ENCODE measurements around the gene ETFB.
"Not testable (repeated sequence)": the region's sequence is repeated elsewhere in the genome, so short reads cannot be mapped to it uniquely, and the experiment has no call there.

Gene ETFB

DNA sequence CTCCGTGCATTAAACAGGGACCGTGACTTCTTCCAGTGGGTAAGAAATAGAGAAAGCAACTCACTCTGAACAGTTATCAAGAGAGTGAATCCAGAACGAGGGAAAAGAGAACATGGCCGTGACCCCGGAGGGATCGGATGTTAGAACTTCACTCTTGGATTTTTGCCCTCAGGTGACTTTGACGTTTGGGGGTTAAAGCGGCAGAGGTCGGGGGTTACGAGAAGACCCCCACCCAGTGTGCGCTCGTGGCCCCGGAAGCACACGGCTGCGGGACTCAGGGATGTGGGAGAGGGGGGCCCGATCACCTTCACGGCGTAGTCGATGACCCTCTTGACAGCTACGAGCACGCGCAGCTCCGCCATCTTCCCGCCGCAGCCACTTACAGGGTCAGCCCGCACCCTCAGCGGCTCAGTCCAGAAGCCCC lies at the start of gene ETFB:
ETFB (minus strand) TSS at position 424 of the 424 bp plus-strand sequence; CDS start at position 362, 62 bp downstream.
- Mint-ChIP-seq H3K27ac (peak within 1 kb of the TSS; percentile 98), H3K27me3 (ENCODE audit: low read depth) (no peaks in the 10 kb centered on the region), H3K36me3 (ENCODE audit: low read depth) (peaks cover 3% of the 10 kb centered on the region), H3K4me3 (peak within 1 kb of the TSS; percentile 100), H3K9me3 (no peaks in the 10 kb centered on the region), H3K4me1 (ENCODE audit: low read depth) (peaks cover 55% of the 10 kb centered on the region)

DNA sequence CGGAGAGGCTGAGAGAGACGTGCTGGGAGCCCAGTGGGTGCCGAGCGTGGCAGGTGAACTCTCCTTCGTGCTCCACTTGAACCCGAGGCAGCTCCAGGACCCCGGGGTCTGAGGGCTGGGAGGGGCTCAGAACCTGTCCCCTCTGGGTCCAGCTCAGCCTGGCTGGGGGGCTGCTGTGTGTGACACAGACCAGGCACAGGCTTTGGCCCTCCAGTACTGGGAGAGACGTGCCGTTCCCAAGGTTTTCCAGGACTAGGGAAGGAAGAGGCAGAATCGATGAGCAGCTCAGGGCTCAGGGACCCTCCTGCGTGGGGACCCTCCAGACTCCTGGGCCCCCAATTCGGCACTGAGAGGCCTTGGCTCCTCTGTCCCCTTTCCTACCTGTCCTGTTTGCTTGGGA lies 49.0 kb upstream of the ETFB start:
- Mint-ChIP-seq H3K9me3 (no peaks in the 10 kb centered on the region), H3K4me1 (ENCODE audit: low read depth) (peaks cover 5% of the 10 kb centered on the region), H3K4me3 (no peak overlapping the region), H3K36me3 (ENCODE audit: low read depth) (no peaks in the 10 kb centered on the region), H3K27ac (no peak overlapping the region), H3K27me3 (ENCODE audit: low read depth) (peaks cover 10% of the 10 kb centered on the region)

DNA sequence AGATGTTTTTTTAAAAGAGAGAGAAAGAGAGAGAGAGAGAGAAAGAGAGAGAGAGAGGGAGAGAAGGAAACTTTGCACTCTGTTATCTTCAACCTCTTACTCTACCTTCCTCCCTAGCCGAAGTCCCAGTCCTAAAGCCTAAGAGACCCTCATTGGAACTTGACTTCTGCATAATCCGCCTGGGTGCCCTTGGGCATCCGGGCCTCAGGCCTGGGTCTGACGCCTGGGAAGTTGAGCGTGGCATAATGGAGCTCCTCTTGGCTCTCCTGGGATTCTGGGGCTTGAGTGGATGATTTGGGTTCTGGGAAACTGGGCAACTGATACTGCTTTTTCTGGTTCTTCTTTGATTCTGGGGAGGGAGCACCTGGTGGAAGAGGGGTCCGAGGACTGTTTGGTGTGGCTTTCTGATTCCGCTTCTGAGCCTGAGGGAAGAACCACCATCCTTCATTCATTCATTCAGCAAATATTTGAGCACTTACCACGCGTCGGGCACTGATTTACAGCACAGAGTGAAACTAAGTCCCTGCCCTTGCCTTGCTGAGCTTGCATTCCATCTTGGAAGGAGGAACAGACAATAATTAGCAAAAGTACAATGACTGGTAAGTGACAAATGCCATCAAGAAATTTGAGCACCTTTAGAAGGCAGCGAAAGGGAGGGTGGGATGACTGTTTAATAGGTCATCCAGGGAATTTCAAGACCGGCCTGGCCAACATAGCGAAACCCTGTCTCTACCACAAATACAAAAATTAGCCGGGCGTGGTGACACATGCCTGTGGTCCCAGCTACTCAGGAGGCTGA lies 45.0 kb upstream of the ETFB start:
- no peaks in the 10 kb centered on the region for H3K36me3 Mint-ChIP-seq (ENCODE audit: low read depth)
- peaks cover 3% of the 10 kb centered on the region for H3K9me3 Mint-ChIP-seq
- no peak overlapping the region for H3K4me3 Mint-ChIP-seq
- peaks cover 7% of the 10 kb centered on the region for H3K27me3 Mint-ChIP-seq (ENCODE audit: low read depth)
- no peak overlapping the region for H3K27ac Mint-ChIP-seq
- peaks cover 7% of the 10 kb centered on the region for H3K4me1 Mint-ChIP-seq (ENCODE audit: low read depth)

DNA sequence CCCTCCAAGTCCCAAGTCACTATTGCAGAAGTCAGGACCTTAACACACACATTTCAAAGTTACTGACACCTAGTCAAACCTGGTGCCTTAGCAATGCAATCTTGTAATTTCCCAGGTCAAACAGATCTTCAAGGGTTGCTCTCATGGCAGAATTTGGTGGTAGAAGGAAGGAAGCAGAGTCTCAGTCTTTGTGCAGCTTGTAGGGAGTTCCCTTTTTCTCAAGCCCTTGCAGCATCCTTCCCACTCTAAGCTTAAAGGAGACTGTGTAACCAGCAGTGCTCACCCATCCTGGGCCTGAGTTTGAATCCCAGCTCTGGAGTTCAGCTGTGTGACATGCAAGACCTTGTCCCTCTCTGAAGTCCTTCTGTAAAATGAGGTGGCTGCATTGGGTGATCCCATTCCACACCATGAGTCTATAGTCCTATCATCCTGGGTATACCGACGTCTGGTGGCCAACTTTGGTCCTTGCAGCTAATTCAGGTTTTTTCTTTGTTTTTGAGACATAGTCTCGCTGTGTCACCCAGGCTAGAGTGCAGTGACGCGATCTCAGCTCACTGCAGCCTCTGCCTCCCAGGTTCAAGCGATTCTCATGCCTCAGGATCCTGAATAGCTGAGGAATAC lies 41.4 kb upstream of the ETFB start:
- Mint-ChIP-seq H3K27me3 (ENCODE audit: low read depth) (peaks cover 8% of the 10 kb centered on the region), H3K4me3 (no peak overlapping the region)

DNA sequence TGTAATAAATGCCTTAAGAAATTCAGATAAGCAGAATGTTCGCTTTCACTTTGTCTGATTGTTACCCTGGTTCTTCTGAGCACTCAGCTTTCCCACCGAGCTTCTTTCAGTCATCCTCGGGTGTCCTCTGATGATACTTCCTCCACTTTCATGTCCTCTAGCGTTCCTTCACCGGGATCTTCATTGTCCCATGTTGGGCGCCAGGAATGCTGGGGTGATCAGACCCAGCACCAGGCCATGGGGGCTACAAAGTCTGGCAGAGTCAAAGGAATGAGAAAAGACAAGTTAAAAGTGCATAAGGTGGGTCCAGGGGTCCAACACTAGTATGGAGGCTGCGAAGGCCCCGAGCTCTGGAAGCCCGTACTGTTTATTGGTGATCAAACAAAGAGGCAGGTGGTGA lies 35.9 kb upstream of the ETFB start:
- Mint-ChIP-seq H3K27me3 (ENCODE audit: low read depth) (peaks cover 4% of the 10 kb centered on the region), H3K27ac (no peak overlapping the region), H3K9me3 (peaks cover 23% of the 10 kb centered on the region), H3K4me3 (no peak overlapping the region), H3K4me1 (ENCODE audit: low read depth) (peaks cover 8% of the 10 kb centered on the region), H3K36me3 (ENCODE audit: low read depth) (peaks cover 16% of the 10 kb centered on the region)

More for the DNA sequence above, 41.4 kb upstream of the ETFB start:
- peaks cover 7% of the 10 kb centered on the region for H3K4me1 Mint-ChIP-seq (ENCODE audit: low read depth)
- peak overlapping the region; percentile 4 for H3K27ac Mint-ChIP-seq
- peaks cover 8% of the 10 kb centered on the region for H3K36me3 Mint-ChIP-seq (ENCODE audit: low read depth)
- peaks cover 10% of the 10 kb centered on the region for H3K9me3 Mint-ChIP-seq

DNA sequence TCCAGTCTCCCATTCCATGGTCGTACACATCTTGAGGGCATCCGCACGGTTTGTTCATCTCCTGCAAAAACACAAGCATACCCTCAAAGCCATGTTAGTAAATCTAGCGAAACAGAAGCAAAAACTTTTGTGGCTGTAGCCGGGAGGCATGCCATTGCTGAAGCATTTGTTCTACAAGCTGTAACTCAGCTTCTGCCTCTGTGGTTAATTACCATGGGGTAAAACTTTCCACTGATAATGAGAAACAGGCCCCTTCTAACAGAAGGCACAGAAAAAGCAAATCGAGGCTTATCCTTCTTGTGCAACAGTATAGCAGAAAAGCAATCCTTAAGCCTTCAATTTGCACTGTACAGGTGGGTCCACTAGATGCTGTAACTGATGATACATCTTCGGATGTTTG lies 33.7 kb upstream of the ETFB start:
- H3K27ac Mint-ChIP-seq; H3K27me3 Mint-ChIP-seq (ENCODE audit: low read depth); H3K4me3 Mint-ChIP-seq: not testable (repeated sequence)
- Mint-ChIP-seq H3K4me1 (ENCODE audit: low read depth) (peaks cover 20% of the 10 kb centered on the region), H3K9me3 (peaks cover 19% of the 10 kb centered on the region), H3K36me3 (ENCODE audit: low read depth) (peaks cover 16% of the 10 kb centered on the region)

DNA sequence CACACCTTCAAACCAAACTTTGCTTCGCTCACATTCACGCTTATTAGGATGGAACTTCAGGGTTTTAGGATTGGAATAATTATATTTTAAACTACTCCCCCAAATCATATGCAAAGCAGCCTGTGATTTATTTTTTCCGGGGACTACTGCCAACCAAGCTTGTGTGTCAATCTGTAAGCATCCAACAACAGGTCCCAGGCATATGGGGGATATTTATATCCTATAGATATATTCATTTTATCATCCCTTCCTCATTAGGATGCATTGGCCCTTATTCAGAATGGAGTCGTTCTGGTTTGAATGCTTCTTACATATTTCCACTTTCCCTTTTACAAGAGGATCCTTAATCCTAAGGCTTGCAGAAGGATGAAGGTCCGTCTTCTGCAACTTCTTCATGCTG lies 33.0 kb upstream of the ETFB start:
- Mint-ChIP-seq H3K36me3 (ENCODE audit: low read depth) (peaks cover 16% of the 10 kb centered on the region), H3K4me3 (no peak overlapping the region), H3K27me3 (ENCODE audit: low read depth) (no peaks in the 10 kb centered on the region), H3K4me1 (ENCODE audit: low read depth) (peaks cover 26% of the 10 kb centered on the region), H3K27ac (no peak overlapping the region), H3K9me3 (peaks cover 19% of the 10 kb centered on the region)

DNA sequence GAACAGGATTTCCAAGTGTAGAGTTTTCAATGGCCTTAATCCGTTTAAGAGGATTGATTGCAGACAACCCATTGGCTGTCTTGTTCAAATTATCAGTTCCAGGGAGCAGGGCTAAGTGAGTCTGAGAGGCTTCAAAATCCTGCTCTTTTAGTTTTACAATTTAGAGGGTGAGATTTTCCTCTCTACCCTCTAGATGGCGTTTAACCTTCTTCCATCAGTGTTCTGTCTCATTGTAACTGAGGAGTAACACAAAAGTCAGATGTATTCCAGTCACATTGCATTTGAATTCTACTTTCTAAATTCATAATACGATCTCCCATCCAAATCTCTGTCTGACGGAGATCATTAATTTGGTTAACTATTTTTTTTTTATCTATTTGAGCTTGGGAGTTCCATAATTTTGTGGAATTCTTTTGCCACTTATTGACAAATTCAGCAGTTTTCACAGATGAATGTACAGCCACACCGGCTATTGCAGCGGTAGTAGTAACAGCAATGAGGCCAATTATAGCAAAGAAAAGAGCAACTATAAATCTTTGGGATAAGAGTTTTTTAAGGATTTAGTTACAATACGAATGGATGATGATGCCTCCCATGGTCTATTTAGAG lies 32.0 kb upstream of the ETFB start:
- Mint-ChIP-seq H3K36me3 (ENCODE audit: low read depth) (peaks cover 11% of the 10 kb centered on the region), H3K27ac (no peak overlapping the region), H3K9me3 (peaks cover 19% of the 10 kb centered on the region), H3K4me1 (ENCODE audit: low read depth) (peaks cover 29% of the 10 kb centered on the region), H3K4me3 (no peak overlapping the region), H3K27me3 (ENCODE audit: low read depth) (no peaks in the 10 kb centered on the region)

DNA sequence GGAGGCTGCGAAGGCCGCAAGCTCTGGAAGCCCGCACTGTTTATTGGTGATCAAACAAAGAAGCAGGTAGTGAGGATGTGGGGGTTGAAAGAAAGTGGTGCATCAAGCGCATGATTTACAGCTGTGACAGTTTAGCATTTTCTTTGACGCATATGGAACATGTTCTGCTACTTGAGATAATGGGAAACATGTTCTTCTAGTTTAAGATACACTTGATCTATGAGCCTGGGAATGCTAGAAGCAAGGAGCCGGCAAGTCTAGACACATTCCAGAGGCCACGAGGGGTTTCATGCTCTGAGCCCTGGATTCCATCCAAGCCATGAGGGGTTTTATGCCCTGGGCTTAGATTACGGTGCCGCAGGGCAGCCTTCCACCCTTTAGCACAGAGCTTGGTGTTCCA lies 31.3 kb upstream of the ETFB start:
- H3K4me3 Mint-ChIP-seq; H3K36me3 Mint-ChIP-seq (ENCODE audit: low read depth); H3K27me3 Mint-ChIP-seq (ENCODE audit: low read depth); H3K27ac Mint-ChIP-seq: not testable (repeated sequence)
- Mint-ChIP-seq H3K9me3 (peaks cover 12% of the 10 kb centered on the region), H3K4me1 (ENCODE audit: low read depth) (peaks cover 36% of the 10 kb centered on the region)

DNA sequence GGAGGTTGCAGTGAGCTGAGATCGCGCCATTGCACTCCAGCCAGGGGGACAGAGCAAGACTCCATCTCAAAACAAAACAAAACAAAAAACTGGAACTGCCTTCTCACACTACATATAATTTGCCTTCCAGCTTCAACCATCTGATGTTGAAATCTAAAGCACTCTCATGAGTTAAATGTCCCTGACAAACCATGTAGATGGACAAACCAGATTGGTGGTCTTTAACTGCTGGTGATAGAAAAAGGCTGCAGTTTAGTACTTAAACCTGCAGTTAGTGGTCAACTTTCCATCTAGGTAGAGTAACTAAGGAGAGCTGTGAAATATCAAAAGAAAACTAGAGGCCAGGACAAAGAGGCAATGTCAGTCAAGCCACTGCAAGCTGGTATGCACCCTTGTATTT lies 30.0 kb upstream of the ETFB start:
- H3K4me3 Mint-ChIP-seq: no peak overlapping the region

DNA sequence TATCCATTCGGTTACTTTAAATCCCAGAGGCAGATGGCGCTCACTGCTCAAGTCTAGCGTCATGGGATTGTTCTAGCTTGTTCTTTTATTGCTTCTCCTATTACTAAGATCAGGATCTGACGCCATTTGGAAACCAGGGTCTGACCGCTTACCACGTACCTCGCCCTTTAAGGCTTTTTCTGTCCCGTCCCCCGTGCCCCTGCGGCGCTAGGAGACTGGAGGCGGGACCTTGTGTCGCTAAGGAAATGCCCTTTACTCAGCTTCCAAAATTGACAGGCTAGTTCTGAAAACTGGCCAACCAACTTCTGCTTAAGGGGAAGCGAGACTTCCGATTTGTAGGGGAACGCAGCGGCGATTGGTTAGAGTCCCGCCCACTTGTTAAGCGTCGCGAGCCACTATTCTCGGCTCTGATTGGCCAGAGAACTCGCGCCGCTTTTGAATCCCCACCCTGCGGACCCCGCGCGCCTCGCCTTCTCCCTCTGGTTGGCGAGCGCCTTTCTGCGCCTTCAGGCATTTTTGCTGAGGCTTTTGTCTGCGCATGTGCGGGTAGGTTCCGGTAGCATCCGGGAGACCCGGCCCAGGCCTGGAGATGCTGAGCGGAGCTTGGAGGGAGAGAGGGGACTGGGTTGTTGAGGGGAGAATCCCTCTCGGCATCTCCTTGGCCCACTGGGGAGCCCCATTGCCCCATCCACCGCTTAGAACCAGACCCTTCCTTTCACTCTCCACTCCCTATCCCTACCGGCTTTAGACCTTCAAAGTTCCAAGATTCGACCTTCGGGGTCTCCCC lies 28.1 kb upstream of the ETFB start:
- H3K27me3 Mint-ChIP-seq (ENCODE audit: low read depth): no peaks in the 10 kb centered on the region
- peak overlapping the region; percentile 98 for H3K27ac Mint-ChIP-seq
- peaks cover 42% of the 10 kb centered on the region for H3K4me1 Mint-ChIP-seq (ENCODE audit: low read depth)
- no peaks in the 10 kb centered on the region for H3K36me3 Mint-ChIP-seq (ENCODE audit: low read depth)
- H3K4me3 Mint-ChIP-seq: peak overlapping the region; percentile 90
- no peaks in the 10 kb centered on the region for H3K9me3 Mint-ChIP-seq

More for the DNA sequence above, 30.0 kb upstream of the ETFB start:
- H3K4me1 Mint-ChIP-seq (ENCODE audit: low read depth): peaks cover 40% of the 10 kb centered on the region
- H3K9me3 Mint-ChIP-seq: peaks cover 3% of the 10 kb centered on the region
- no peaks in the 10 kb centered on the region for H3K27me3 Mint-ChIP-seq (ENCODE audit: low read depth)
- no peaks in the 10 kb centered on the region for H3K36me3 Mint-ChIP-seq (ENCODE audit: low read depth)
- H3K27ac Mint-ChIP-seq: peak overlapping the region; percentile 45

DNA sequence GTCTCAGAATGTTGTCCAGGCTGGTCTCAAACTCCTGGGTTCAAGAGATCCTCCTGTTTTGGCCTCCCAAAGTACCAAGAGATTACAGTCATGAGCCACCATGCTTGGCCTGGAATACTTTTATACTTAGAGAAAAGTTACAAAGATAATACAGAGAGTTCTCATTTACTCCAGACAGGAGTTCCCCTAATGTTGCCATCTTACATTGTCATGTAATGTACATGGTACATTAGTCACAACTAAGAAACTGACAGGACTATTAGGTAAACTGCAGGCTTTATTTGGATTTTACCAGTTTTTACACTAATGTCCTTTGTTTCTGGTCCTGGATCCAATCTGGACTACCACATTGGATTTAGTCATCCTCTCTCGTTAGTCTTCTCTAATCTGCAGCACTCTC lies 26.5 kb upstream of the ETFB start:
- no peaks in the 10 kb centered on the region for H3K9me3 Mint-ChIP-seq

DNA sequence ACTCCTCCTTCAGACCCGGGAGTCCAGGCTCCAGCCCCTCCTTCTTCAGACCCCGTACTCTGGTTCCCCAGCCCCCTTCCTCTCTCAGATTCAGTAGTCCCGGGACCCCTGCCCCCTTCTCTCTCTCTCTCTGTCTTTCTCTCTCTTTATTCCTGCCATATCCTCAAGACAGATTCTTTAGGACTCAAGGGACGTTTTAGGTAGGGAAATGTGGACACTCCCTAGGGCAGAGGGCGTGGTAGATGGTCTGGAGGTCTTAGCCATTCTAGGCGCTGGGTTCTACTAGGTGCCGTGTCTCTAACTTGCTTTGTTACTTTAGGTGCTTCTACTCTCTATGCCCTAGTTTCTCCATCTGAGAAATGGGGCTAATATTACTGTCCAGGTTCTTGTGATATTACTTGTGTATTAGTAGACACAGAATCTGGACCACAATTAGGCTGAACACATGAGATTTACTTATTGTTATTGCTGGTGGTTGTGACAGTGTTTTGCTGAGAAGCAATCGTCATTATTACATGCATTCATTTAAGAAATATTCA lies 25.0 kb upstream of the ETFB start:
- Mint-ChIP-seq H3K27ac (peak overlapping the region; percentile 80), H3K36me3 (ENCODE audit: low read depth) (no peaks in the 10 kb centered on the region), H3K4me3 (peak overlapping the region; percentile 54), H3K9me3 (no peaks in the 10 kb centered on the region), H3K27me3 (ENCODE audit: low read depth) (no peaks in the 10 kb centered on the region), H3K4me1 (ENCODE audit: low read depth) (peaks cover 30% of the 10 kb centered on the region)

More for the DNA sequence above, 26.5 kb upstream of the ETFB start:
- peak overlapping the region; percentile 80 for H3K27ac Mint-ChIP-seq
- H3K27me3 Mint-ChIP-seq (ENCODE audit: low read depth): no peaks in the 10 kb centered on the region
- H3K4me3 Mint-ChIP-seq: peak overlapping the region; percentile 58
- H3K4me1 Mint-ChIP-seq (ENCODE audit: low read depth): peaks cover 36% of the 10 kb centered on the region
- H3K36me3 Mint-ChIP-seq (ENCODE audit: low read depth): no peaks in the 10 kb centered on the region

DNA sequence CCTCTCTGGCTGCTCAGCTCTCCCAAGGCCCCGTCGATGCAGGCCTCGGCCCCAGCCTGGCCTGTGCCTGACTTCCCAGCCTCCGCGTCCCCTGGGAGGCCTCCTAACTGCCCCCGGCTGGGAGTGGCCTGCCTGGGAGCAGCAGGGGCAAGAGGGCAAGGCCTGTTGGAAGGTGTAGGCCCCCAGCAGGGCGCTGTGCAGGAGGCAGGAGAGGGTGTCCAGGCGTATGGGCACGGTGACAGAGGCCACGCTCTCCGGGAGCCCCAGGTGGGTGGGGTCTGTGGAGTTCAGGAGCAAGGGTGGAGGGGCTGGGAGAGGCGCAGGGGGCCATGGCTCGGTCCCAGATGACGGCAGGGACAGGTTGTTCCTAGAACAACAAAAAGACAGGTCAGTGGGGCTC lies 23.0 kb upstream of the ETFB start:
- H3K27ac Mint-ChIP-seq: no peak overlapping the region

More for the DNA sequence above, 23.0 kb upstream of the ETFB start:
- H3K9me3 Mint-ChIP-seq: no peaks in the 10 kb centered on the region
- H3K4me3 Mint-ChIP-seq: no peak overlapping the region
- H3K27me3 Mint-ChIP-seq (ENCODE audit: low read depth): no peaks in the 10 kb centered on the region
- peaks cover 16% of the 10 kb centered on the region for H3K4me1 Mint-ChIP-seq (ENCODE audit: low read depth)
- no peaks in the 10 kb centered on the region for H3K36me3 Mint-ChIP-seq (ENCODE audit: low read depth)

Measured in T-helper 1 cell treated with Interleukin-12 subunit alpha and Interleukin-12 subunit beta and Interleukin-4 antibody, amounts not matched to agents 30 μg/mL and 1 μg/mL, for 36 hours (primary cell).